GM03348 (cell line): ENCODE data around the gene DSCAM.

Experiments
- DNase-seq: peaks from one replicate; pipeline ENCODE4 v3.0.0; 2012; ENCODE audit warnings: low spot score

Gene DSCAM

DNA sequence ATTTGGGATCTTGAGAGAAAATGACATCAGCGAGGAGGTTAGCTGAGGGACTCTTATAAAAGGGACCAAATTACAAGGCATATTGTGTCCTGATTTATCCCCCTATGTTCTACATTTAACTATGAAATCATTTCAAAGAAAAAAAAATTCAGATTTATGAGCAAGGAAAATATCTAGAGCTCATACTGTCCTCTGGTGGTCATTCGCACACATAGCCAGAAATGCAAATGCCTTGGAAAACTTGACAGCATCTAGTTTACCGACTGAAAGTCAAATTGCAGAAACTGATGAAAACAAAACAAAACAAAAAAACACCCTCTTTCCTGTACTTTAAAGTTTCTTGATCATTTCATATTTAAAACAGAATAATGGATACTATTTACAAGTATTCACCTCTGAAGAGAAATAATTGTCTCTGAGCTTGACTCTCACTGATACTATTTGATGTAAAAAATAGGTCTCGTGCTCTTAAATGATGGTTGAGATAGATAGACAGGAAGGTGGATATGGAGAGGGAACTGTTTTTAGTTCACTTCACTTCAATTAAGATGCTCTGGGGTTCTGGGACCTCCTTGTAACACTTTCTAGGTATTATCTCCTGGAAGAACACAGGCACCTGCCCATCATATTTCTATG is 725.9 kb downstream of the DSCAM start:
- DNase-seq, result no peak

DNA sequence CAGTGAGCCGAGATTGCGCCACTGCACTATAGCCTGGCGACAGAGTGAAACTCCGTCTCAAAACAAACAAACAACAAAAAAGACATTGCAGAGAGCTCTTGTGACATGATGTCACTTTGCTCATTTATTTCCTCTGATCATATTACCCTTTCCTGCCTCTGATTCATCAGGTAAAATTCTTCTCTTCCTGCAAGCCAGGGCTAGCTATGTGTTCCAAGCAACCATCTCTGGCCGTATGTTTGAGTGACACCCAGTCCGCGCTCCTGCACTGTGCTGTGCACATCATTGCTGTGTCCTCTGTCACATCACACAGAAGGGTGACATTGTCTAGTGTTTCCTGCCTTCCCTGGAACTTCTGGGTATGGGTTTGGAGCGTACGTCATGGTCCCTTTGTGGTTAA is 728.4 kb downstream of the DSCAM start:
- no peak for DNase-seq

DNA sequence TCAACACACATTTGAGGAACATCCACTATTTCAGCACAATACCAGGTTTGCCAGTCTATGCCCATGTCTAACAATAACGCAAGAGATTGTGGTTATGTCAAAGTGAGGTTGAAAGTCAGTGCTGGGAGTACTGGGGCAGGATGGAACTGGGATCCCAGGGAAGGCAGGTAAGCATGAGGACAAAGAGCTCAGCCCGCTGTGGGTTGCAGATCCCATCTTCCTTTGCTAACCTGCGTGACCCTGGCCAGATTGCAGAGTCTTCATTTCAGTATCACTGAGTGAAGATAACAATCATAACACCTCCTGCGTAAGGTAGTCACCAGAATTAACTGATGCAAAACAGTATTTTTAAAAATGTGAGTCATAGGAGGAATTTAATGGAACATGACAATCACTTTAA is 729.7 kb downstream of the DSCAM start:
- no peak for DNase-seq

DNA sequence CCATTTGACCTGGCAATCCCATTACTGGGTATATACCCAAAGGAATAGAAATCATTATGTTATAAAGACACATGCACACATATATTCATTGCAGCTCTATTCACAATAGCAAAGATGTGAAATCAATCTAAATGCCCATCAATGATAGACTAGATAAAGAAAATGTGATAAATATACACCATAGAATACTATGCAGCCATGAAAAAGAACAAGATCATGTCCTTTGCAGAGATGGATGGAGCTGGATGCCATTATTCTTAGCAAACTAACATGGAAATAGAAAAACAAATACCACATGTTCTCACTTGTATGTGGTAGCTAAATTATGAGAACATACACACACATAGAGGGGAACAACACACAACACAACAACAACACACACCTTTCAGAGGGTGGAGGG is 731.2 kb downstream of the DSCAM start:
- DNase-seq, result no peak

DNA sequence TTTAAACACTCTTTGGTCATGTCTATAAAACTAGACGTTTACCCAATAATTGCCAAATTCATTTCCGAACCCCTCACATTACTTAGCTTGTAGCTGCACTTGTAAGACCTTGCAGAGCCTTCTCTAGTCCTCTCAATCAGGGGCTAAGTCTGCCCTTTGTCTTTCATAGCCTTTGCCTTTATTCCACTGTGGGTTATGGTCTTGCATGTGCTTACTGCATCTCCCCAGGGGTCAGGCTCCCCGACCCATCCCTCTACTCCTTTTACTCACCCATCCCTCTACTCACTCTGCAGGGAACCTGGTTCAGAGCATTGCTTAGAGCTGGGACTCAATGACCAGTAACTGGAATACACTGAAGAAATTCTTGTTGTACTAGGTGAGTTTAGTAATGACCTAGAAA is 744.3 kb downstream of the DSCAM start:
- DNase-seq, result no peak

GRCh38 chr21:40099809-40100208 is 747.1 kb downstream of the DSCAM start:
- no peak for DNase-seq

GRCh38 chr21:40095477-40095876 is 751.5 kb downstream of the DSCAM start:
- no peak for DNase-seq

DNA sequence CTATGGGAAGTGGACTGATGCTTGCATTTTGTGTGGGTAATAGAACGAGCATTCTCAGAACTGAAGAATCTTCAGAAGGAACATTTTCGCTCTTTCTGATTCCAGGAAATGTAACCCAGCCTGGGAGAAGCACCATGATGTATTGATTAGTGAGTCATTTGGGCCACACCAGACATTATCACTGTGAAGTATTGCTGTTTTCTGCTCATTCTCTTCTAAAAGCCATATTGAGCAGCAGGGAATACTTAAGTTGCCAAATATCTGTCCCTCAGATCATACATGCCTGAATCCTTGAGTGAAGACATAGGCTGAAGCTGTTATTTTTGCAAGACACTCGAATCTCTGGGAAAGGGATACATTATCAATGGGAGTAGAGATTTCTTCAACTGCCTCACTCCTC is 766.6 kb downstream of the DSCAM start:
- DNase-seq, result no peak

DNA sequence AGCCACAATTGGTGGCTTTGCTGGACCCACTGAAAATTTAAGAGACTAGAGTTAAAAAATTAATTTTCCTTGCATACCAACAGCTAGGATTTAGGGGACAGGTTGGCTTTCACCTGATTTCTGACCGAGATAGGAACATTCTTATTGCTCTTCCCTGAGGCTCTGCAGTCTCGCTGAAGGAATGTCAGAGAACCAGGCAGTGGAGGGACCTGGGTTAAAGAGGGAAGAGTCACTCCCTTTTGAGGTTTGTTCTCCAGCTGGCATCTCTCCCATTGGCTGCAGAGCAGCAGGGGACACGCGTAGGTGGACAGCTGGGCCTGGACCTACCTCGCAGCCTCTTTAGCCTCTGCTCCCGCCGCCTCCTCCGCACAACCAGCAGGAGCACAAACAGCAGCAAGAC is 772.2 kb downstream of the DSCAM start:
- no peak for DNase-seq

- DNase-seq, result no peak
Measured at GRCh38 chr21:40074198-40074597, 772.8 kb downstream of the DSCAM start.

- DNase-seq, result no peak
Measured at GRCh38 chr21:40073642-40074041, 773.3 kb downstream of the DSCAM start.

DNA sequence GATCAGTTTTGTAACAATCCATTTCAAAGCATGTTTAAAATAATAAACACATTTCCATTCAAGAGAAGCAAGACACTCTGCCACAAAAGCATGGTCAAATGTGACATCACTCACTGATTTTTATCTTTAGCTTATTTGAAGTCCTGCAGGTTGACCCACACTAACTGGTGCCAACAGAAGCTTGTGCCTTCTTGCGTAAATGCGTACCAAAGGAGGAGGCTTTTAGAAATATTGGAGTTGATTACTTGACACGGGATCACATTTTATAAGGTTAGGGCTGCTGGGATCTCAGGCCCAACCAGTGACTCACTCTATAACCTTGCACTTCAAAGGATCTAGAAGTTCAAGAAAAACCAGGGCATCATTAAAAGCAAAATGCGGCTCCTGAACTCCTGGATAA is 776.1 kb downstream of the DSCAM start:
- no peak for DNase-seq

DNA sequence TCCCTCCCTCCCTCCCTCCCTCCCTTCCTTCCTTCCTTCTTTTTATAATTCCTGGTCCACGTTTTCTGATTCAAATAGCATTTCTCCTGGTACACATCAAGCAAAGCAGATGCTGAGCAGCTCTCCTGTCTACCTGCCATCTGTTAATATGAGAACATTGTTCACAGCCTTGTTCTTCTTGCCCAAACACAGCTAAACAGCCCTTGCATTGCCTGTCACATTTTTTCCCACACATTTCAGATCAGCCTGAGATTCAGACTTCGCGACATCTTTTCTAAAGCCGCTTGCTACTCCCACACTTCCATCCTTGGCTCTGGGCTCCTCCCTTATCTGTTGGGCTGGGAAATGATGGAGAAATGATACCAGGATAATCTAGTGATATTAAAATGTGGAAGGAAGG is 779.2 kb downstream of the DSCAM start:
- no peak for DNase-seq

GRCh38 chr21:40066221-40066620 is 780.7 kb downstream of the DSCAM start:
- DNase-seq, result no peak

DNA sequence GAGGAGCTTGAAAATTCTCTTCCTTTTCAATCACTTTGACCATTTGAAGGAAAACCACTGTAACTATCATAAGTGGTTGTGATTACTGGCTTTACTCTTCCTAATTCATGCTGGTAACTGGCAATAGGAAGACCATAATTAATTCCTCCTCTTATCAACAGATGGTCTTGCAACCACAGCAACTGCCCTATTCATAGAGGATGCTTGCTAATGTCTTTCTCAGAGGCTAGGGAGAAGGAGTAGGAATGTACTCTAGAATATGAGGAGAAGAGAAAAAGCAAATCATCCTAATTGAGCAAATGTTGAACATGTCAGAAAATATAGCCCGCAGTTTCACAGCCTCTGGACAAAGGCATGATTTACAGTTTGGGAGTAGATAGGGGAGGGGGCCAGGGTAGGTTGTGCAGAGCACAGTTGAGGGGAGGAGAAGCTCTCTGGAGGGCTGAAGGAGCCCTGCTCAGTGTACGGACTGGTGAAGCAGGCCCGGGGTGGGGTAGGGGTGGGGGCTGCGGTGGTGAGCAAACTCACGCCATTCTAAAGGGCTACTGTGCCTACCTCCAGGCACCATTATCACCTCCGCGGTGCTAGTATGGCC is 786.8 kb downstream of the DSCAM start:
- no peak for DNase-seq

- DNase-seq, result no peak
Measured at GRCh38 chr21:40057331-40057730, 789.6 kb downstream of the DSCAM start.

- DNase-seq, result no peak
Measured at GRCh38 chr21:40056031-40056430, 790.9 kb downstream of the DSCAM start.

GRCh38 chr21:40054403-40054802 is 792.6 kb downstream of the DSCAM start:
- no peak for DNase-seq

DNA sequence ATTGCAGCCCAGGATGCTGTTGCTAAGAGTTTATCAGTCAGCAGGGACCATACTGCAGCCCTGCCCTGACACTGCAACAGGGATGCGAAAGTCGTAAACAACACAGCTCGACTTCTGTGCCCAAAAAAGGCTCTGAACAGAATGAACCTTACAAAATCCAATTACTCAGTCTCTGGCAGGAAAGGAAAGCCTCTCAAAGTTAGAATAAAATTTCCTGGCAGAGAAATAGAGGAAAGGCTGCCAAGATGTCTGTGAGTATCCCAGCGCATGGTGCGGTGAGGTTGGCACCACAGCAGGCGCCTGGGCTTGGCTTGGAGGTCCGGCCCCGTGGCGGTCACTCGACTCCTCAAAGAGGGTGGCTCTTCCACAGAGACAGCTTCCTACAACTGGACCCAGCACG is 794.0 kb downstream of the DSCAM start:
- no peak for DNase-seq

DNA sequence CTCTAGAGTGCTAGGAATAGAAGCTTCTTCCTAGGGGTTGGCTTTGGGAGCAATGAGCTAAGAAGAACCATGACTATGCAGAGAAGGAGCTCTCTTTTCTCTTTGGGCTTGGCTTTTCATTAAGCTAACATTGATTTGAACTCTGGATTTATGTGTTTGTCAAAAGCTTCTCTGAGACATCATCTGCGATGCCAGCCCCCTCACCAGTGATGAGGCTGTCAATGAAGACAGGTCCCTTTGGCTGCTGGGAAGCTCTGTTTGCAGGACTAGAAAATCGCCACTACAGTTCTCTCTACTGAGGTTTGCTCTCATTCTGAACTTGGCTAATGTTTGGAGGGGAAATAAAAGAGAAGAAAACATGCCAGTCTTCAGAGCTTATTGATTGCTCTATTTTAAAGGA is 794.7 kb downstream of the DSCAM start:
- no peak for DNase-seq

DNA sequence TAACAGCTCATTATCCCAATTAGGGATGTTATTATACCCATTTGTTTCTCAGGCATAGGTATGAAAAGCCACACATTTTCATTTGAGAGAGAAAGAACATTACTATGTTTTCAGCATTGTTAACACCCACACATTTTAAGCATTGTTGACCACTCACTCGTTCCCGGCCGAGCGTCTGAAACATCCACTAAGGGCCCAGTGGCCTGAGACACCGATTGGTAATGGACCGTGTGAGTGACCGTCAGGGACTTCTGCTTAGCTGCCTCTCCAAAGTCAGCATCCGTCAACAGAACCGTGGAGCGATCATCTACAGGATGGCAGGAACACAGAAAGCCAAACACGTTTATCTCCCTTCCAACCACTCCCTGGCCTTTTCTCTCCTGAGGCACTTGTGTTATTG is 795.2 kb downstream of the DSCAM start:
- DNase-seq, result no peak

GRCh38 chr21:40049931-40050290 is 797.0 kb downstream of the DSCAM start:
- no peak for DNase-seq

- no peak for DNase-seq
Measured at GRCh38 chr21:40049031-40049930, 797.7 kb downstream of the DSCAM start.
